Measurements from ENCODE around the gene RAB6A. TPM values are rescaled to one million over a fixed set of nuclear protein-coding genes. Genes with fewer than 3 reads are reported as not detected.

RAB6A gene
- total and polyA plus RNA-seq, 2 of the 8 experiments (the other 6 are each of a cell fraction or from before 2014, with no cell fraction given) = 24.4 to 88.6 TPM

DNA sequence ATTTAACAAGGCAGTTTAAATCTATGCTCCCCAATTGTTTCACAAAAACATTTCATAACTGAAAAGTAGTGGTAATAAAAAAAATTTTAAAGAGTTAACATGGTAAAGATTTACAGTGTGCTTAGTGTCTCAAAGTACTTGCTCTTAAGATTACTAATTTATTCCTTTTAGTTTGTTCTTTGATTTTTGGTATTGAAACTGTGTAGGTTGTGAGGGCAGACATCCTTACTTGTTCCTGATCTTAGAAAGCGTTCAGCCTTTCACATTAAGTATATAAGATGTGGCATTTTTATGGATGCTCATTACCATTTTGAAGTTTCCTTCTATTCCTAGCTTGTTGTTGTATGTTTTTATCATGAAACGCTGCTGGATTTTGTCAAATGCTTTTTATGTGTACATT is 32.9 kb downstream of the RAB6A start:
- Histone ChIP-seq H3K79me2 (ENCODE audit: control insufficient read depth in 1 of 2, insufficient read depth in 2 of 2, low read length in 2 of 2) (peaks cover 0 to 16% of the 10 kb centered on the region in 2 experiments; a peak in 2 of 4 replicates), H3K9me3 (ENCODE audit: insufficient read depth in 2 of 2, low read depth in 1 of 2, low read length in 1 of 2) (no peaks in the 10 kb centered on the region), H4K91ac (replicated peaks; ENCODE audit: insufficient read length, low read length) (no peak overlapping the region), H2BK12ac (ENCODE audit: low read depth, low read length) (no peak overlapping the region), H2AFZ (ENCODE audit: low read length) (no peak overlapping the region), H3K36me3 (ENCODE audit: control insufficient read depth in 2 of 4, insufficient read depth in 4 of 4, low read length in 3 of 4) (peaks cover 0 to 14% (median 0%) of the 10 kb centered on the region in 4 experiments; a peak in 1 of 8 replicates), H3K18ac (ENCODE audit: extremely low read depth, low read length) (no peak overlapping the region), H3K27me3 (replicated peaks in 1 of 4; ENCODE audit: control insufficient read depth in 3 of 4, extremely low read depth in 1 of 4, insufficient read depth in 3 of 4, low read length in 3 of 4) (no peaks in the 10 kb centered on the region), H3K14ac (ENCODE audit: insufficient read length) (no peak overlapping the region), H3K4me2 (ENCODE audit: insufficient read depth in 1 of 2, low read depth in 2 of 2, low read length in 2 of 2) (no peak overlapping the region), H3K4me3 (ENCODE audit: extremely low read depth in 1 of 4, insufficient read depth in 2 of 4, low read depth in 3 of 4, low read length in 4 of 4) (no peak overlapping the region), H4K20me1 (replicated peaks in 1 of 2; ENCODE audit: control insufficient read depth in 1 of 2, insufficient read depth in 2 of 2, low read length in 2 of 2) (peaks cover 0 to 2% of the 10 kb centered on the region in 2 experiments), H4K5ac (ENCODE audit: insufficient read length, low read depth, low read length) (no peak overlapping the region), H2AK5ac (ENCODE audit: low read depth, low read length) (no peak overlapping the region), H3K27ac (ENCODE audit: low read depth, low read length) (no peak overlapping the region), H3K4ac (replicated peaks; ENCODE audit: insufficient read length, low read depth, low read length) (no peak overlapping the region), H3K79me1 (ENCODE audit: low read depth, low read length) (peaks cover 10% of the 10 kb centered on the region), H3K23ac (ENCODE audit: insufficient read length) (no peak overlapping the region), H2BK15ac (ENCODE audit: low read length) (no peak overlapping the region), H3K56ac (replicated peaks; ENCODE audit: insufficient read length, low read depth, low read length) (peak overlapping the region; percentile 59), H2BK20ac (ENCODE audit: low read length) (no peak overlapping the region), H2BK120ac (replicated peaks; ENCODE audit: low read depth, low read length) (no peak overlapping the region), H4K8ac (ENCODE audit: extremely low read depth, insufficient read depth, low read length) (no peak overlapping the region), H3K23me2 (ENCODE audit: low read depth, low read length) (no peaks in the 10 kb centered on the region), H3K9ac (replicated peaks in 1 of 4; ENCODE audit: extremely low read depth in 1 of 4, low read depth in 3 of 4, low read length in 3 of 4) (no peak overlapping the region), H3K4me1 (replicated peaks in 1 of 4; ENCODE audit: control insufficient read depth in 3 of 4, insufficient read depth in 4 of 4, low read length in 3 of 4) (peaks cover 0 to 3% (median 2%) of the 10 kb centered on the region in 4 experiments; a peak in 3 of 7 replicates), H2BK5ac (ENCODE audit: low read depth, low read length) (no peak overlapping the region)
- POLR2A ChIA-PET (ENCODE audit: partially characterized antibody) = interaction anchor here (0.7 kb wide), 1 partner anchor 141 kb away, joined by 4 read pairs; no protein-coding TSS in a partner anchor
- CTCF ChIA-PET (ENCODE audit: partially characterized antibody) = interaction anchor here (0.7 to 1.5 kb wide), 2 partner anchors 10 to 422 kb away, joined by 3 to 5 read pairs; no protein-coding TSS in a partner anchor
- DNase-seq (ENCODE audit: low read depth in 1 of 2, low spot score in 2 of 2) (no peak), FAIRE-seq (no peak)
- WGBS, 2 experiments (ENCODE audit: extremely low coverage in 1 of 2, insufficient coverage in 1 of 2, insufficient read length in 1 of 2, insufficient replicate concordance in 2 of 2, low coverage in 1 of 2, low lambda C conversion rate in 2 of 2, missing lambda C conversion rate in 1 of 2) = 94% methylated on average over 2 of the region's 2 CpGs; no CpG with 5 or more reads in 1 of the 2 experiments
- TF ChIP-seq POLR2A (IDR thresholded peaks at IDR 0.05; ENCODE audit: control extremely low read depth in 1 of 2, low read depth in 2 of 2, low read length in 2 of 2) (no peak), RBBP5 (IDR thresholded peaks at IDR 0.05; ENCODE audit: borderline replicate concordance, low read depth, low read length) (no peak), RNF2 (IDR thresholded peaks at IDR 0.05; ENCODE audit: borderline replicate concordance, low read depth, low read length, missing control alignments, poor library complexity, severe bottlenecking) (no peak), RFX5 (IDR thresholded peaks at IDR 0.05; ENCODE audit: borderline replicate concordance, low read depth, low read length) (no peak), SIRT6 (IDR thresholded peaks at IDR 0.05; ENCODE audit: low read length) (no peak), JUND (IDR thresholded peaks at IDR 0.05; ENCODE audit: low read length) (no peak)

Measured in H1 (cell line).